SK-N-SH treated with all-trans-retinoic acid at 6 μM for 48 hours (cell line): ENCODE measurements around the gene HAPLN2.
A peak's percentile ranks its signal among the peaks of the same experiment; 100 is the strongest.

Experiments
- ATAC-seq: fragments of 200-7000 bp; cut with Tn5 transposase; 3 replicates; pipeline ENCODE4 v1.9.1; 2020; ENCODE audit warnings: mild to moderate bottlenecking, moderate library complexity
- ARNTL ChIP-seq: fragments of 450-650 bp; formaldehyde crosslinking; IDR thresholded peaks from 2 replicates; pipeline ENCODE4 v1.5.0; 2020; ENCODE audit warnings: low read depth, mild to moderate bottlenecking, moderate library complexity, borderline replicate concordance
- BACH2 ChIP-seq: fragments of 250-450 bp; sonication (Bioruptor Pico); IDR thresholded peaks from 2 replicates; pipeline ENCODE4 v1.9.0; 2021; ENCODE audit warnings: mild to moderate bottlenecking, borderline replicate concordance
- CSDC2 ChIP-seq: fragments of 250-450 bp; sonication (Bioruptor Pico); IDR thresholded peaks from 2 replicates; pipeline ENCODE4 v1.5.0; 2020; ENCODE audit warnings: mild to moderate bottlenecking, moderate library complexity
- CSRNP3 ChIP-seq: fragments of 250-450 bp; sonication (Bioruptor Pico); IDR thresholded peaks from 2 replicates; pipeline ENCODE4 v1.5.1; 2021; ENCODE audit warnings: mild to moderate bottlenecking, moderate library complexity
- ESRRG ChIP-seq: fragments of 250-450 bp; sonication (Bioruptor Pico); IDR thresholded peaks from 2 replicates; pipeline ENCODE4 v1.6.1; 2021; ENCODE audit warnings: mild to moderate bottlenecking
- GLIS3 ChIP-seq: fragments of 250-450 bp; sonication (Bioruptor Pico); IDR thresholded peaks from 2 replicates; pipeline ENCODE4 v1.5.0; 2020; ENCODE audit warnings: mild to moderate bottlenecking, moderate library complexity
- ISL1 ChIP-seq: fragments of 250-450 bp; sonication (Bioruptor Pico); IDR thresholded peaks from 2 replicates; pipeline ENCODE4 v2.1.2; 2022; ENCODE audit warnings: mild to moderate bottlenecking, moderate library complexity
- PATZ1 ChIP-seq: fragments of 250-450 bp; sonication (Bioruptor Pico); IDR thresholded peaks from 2 replicates; pipeline ENCODE4 v1.8.0; 2020; ENCODE audit warnings: mild to moderate bottlenecking, moderate library complexity, borderline replicate concordance
- POU6F1 ChIP-seq: fragments of 250-450 bp; sonication (Bioruptor Pico); IDR thresholded peaks from 2 replicates; pipeline ENCODE4 v1.8.0; 2021; ENCODE audit warnings: low read depth, mild to moderate bottlenecking, moderate library complexity, borderline replicate concordance
- RARB ChIP-seq: fragments of 250-450 bp; sonication (Bioruptor Pico); IDR thresholded peaks from 2 replicates; pipeline ENCODE4 v1.8.0; 2021; ENCODE audit warnings: mild to moderate bottlenecking, moderate library complexity
- TCF4 ChIP-seq: fragments of 250-450 bp; sonication (Bioruptor Pico); IDR thresholded peaks from 2 replicates; pipeline ENCODE4 v1.8.0; 2021; ENCODE audit warnings: mild to moderate bottlenecking, moderate library complexity, borderline replicate concordance
- TOX ChIP-seq: fragments of 250-450 bp; sonication (Bioruptor Pico); IDR thresholded peaks from 2 replicates; pipeline ENCODE4 v1.8.0; 2021; ENCODE audit warnings: mild to moderate bottlenecking, moderate library complexity, borderline replicate concordance
- TSHZ2 ChIP-seq: fragments of 250-450 bp; sonication (Bioruptor Pico); IDR thresholded peaks from 2 replicates; pipeline ENCODE4 v1.5.0; 2020; ENCODE audit warnings: mild to moderate bottlenecking, moderate library complexity
- ZC3H10 ChIP-seq: fragments of 250-450 bp; sonication (Bioruptor Pico); IDR thresholded peaks from 2 replicates; pipeline ENCODE4 v1.5.1; 2021; ENCODE audit warnings: mild to moderate bottlenecking, moderate library complexity
- ZFP3 ChIP-seq: fragments of 250-450 bp; sonication (Bioruptor Pico); IDR thresholded peaks from 2 replicates; pipeline ENCODE4 v1.5.0; 2020; ENCODE audit warnings: mild to moderate bottlenecking, moderate library complexity
- ZNF565 ChIP-seq: fragments of 450-650 bp; formaldehyde crosslinking; conservative IDR thresholded peaks from 2 replicates; pipeline ENCODE4 v1.5.0; 2020; ENCODE audit warnings: low read depth, mild to moderate bottlenecking, moderate library complexity
- ZNF70 ChIP-seq: fragments of 450-650 bp; formaldehyde crosslinking; IDR thresholded peaks from 2 replicates; pipeline ENCODE4 v1.5.0; 2020; ENCODE audit warnings: mild to moderate bottlenecking, moderate library complexity
- ZNF8 ChIP-seq: fragments of 450-650 bp; formaldehyde crosslinking; IDR thresholded peaks from 2 replicates; pipeline ENCODE4 v1.5.0; 2020; ENCODE audit warnings: mild to moderate bottlenecking, moderate library complexity

The HAPLN2 gene

GRCh38 chr1:156652992-156653355, 33.8 kb downstream of the HAPLN2 start:
- no peak for ATAC-seq

GRCh38 chr1:156654700-156655099, 35.5 kb downstream of the HAPLN2 start:
- no peak for TF ChIP-seq GLIS3
- TF ChIP-seq TOX (CRISPR knock-in tag) = no peak
- no peak for TF ChIP-seq TCF4 (CRISPR knock-in tag)
- no peak for TF ChIP-seq ZNF70 (CRISPR knock-in tag)
- no peak for TF ChIP-seq ISL1
- TF ChIP-seq BACH2 = no peak
- no peak for TF ChIP-seq ZFP3 (CRISPR knock-in tag)
- no peak for TF ChIP-seq ZNF8 (CRISPR knock-in tag)
- TF ChIP-seq RARB = no peak
- TF ChIP-seq ZNF565 (CRISPR knock-in tag) = no peak
- no peak for TF ChIP-seq POU6F1 (CRISPR knock-in tag)
- TF ChIP-seq PATZ1 = no peak
- TF ChIP-seq CSDC2 (CRISPR knock-in tag) = no peak
- no peak for ATAC-seq

More at GRCh38 chr1:156652992-156653355, 33.8 kb downstream of the HAPLN2 start:
- TF ChIP-seq TSHZ2 = no peak
- no peak for TF ChIP-seq ZC3H10 (CRISPR knock-in tag)
- TF ChIP-seq BACH2 = no peak
- no peak for TF ChIP-seq ZNF565 (CRISPR knock-in tag)
- no peak for TF ChIP-seq TOX (CRISPR knock-in tag)
- TF ChIP-seq CSRNP3 (CRISPR knock-in tag) = no peak
- TF ChIP-seq PATZ1 = no peak
- no peak for TF ChIP-seq ISL1
- no peak for TF ChIP-seq ZFP3 (CRISPR knock-in tag)
- no peak for TF ChIP-seq ZNF70 (CRISPR knock-in tag)
- TF ChIP-seq ARNTL = no peak
- TF ChIP-seq ESRRG (CRISPR knock-in tag) = no peak

- TF ChIP-seq BACH2 = no peak
- TF ChIP-seq ISL1 = no peak
- no peak for TF ChIP-seq GLIS3
- peak; percentile 22; the same call in 1 of the 2 replicates for TF ChIP-seq TCF4 (CRISPR knock-in tag)
Observed at GRCh38 chr1:156655151-156655903, 36.1 kb downstream of the HAPLN2 start.

More at GRCh38 chr1:156655151-156655903, 36.1 kb downstream of the HAPLN2 start:
- ATAC-seq = no peak
